Fibroblast of skin of back (primary cell): ENCODE results near the gene FITM2.

Source experiments
- DNase-seq: peaks from one replicate; pipeline ENCODE4 v3.0.0-alpha.2; 2013

Gene FITM2

DNA sequence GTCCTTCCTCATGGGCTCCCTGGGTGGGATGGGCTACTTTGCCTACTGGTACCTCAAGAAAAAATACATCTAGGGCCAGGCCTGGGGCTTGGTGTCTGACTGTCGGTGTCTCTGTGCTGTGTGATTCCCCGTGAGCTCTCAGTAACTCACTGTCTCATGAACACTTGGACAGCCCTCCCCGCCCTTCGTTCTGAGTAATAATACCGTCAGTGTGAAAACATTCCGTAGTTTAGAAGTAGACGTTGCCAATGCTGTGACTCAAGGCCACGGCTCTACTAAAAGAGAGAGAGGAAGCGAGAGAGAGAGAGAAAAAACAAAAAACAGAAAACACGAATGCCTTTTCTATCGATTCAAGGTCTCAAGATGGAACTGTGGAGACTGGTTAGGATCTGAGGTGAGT is 31.8 kb downstream of the FITM2 start:
- peak; percentile 84 for DNase-seq

DNA sequence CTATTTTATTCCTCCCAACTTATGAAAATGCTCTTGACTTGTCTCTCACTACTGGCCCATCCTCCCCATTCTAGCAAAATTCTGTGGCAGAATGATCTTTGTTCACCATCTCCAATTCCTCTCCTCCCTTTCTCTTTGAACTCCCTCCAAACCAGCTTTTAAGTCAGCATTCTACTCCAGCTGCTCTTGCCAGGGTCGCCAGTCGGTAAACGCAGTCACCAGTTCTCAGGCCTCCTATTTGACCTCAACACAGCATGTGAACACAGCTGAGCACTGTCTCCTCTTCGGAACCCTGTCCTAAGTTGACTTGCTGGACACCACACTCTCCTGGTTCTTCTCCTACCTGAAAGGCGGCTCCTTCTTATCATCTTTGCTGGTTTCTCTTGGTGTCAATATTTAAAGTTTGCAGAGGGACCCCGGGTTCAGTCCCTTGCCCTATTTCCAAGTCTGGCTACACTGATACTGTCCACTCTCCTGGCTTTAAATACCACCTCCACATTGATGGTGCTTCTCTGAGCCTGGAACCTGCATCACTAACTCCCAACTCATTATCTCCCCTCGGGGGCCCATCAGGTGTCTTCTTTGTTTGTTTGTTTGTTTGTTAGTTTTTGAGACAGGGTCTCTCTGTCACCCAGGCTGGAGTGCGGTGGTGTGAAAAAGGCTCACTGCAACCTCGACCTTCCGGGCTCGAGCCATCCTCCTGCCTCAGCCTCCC is 36.5 kb downstream of the FITM2 start:
- no peak for DNase-seq

DNA sequence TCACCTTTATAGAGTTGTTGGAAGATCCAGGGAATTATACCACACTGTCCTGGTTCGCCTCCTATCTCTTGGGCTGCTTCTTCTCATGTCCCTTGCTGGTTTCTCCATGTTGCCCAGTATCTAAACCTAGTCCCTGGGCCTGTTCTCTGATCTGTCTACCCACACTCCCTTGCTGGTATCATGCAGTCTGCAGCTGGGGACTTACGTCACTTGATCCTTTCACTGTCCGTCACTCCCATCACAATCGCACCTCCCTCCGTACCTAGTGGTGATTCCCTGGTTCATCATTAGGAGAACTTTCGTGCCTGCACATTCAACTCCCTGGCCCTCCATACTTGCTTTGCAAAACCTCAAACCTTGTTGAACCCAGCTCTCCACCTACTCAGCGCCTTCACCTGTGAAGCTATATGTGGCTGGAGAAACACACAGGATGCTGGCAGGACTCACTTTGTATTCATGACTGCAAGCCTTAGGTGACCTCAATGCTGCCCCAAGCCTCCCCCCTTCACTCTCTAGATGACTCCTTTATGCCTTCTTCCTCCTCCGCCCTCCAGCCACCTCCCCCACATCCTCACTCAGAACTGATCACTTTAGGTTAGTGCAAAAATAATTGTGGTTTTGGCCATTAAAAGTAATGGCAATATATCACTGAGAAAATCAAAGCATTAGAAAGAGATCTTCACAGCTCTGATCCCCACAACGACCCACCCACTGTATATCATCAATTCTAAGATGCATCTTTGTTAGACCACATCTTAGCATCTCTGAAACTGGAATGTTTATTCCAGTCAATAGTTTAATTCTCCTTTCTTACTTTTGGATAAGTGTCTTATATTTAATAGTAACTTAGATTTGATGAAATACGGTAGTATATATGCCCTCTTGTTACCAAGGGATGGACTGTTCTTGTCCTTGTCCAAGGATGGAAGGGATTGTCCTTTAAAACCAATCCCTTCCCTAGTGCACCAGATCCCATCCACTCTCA is 37.5 kb downstream of the FITM2 start:
- DNase-seq, result no peak

DNA sequence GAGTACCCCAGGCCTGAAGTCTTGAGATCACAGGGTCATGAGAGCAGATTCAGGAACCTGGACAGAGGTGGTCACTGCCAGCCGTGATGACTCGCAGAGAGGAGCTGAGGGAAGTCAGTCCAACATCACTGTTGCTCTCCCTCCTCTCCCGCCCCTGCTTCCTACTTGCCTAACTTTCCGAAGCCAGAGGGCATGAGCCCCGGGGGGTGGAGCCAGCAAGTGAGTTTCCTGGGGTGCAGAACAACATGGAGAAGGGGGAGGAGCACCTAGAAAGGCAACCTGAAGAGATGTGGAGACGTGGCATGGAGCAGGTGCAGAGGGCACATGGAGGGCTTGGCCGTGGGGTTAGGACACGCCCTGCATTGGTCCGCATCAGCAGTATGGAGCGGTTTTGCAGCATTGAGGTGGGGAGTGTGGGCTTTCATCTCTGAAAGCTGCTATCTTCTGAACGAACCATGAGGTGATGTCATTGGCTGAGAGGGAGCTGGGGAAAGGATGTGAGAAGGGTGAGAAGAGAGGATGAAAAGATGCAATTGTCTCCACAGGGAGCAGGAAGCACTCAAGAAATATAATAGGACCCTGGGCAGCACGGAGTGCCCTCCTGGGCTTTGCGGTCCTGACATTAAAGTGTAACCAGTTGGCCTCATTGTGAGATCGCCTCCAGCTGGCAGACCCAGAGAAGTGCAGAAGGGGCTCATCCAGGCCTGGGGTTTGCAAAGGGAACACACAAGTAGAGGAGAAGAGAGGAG is 38.9 kb downstream of the FITM2 start:
- DNase-seq, result no peak

DNA sequence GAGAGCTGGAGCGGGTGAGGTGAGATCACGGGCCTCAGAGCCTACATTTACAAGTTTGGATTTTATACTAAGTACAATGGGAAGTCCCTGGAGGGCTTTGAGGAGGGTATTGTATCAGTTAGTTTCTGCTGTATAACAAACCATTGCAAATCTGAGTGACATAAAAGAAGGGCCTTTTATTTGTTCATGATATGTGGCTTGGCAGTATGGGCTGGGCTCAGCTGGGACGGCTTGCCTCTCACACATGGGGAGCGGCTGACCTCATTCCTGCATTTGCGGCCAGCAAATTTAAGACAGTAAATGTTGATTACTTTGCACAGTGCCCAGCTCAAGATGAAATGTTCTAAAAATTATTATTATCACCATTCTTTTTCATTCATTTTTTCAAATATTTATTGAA is 42.2 kb downstream of the FITM2 start:
- DNase-seq, result no peak

DNA sequence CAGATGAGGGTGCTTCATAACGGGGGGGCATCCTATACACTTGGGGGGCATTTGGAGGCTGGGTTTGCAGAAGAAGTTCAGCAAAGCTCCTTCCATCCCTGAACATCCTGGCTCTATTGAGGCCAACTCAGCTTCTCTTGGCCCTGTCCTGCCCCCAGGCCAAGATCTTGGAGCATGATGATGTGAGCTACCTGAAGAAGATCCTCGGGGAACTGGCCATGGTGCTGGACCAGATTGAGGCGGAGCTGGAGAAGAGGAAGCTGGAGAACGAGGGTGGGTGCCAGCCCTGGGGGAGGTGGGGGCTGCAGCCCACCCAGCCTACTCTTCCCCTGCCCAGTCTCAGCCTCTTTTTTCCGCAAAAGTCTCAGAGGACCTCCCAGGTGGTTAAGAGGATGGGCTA is 46.7 kb downstream of the FITM2 start:
- DNase-seq, result no peak

DNA sequence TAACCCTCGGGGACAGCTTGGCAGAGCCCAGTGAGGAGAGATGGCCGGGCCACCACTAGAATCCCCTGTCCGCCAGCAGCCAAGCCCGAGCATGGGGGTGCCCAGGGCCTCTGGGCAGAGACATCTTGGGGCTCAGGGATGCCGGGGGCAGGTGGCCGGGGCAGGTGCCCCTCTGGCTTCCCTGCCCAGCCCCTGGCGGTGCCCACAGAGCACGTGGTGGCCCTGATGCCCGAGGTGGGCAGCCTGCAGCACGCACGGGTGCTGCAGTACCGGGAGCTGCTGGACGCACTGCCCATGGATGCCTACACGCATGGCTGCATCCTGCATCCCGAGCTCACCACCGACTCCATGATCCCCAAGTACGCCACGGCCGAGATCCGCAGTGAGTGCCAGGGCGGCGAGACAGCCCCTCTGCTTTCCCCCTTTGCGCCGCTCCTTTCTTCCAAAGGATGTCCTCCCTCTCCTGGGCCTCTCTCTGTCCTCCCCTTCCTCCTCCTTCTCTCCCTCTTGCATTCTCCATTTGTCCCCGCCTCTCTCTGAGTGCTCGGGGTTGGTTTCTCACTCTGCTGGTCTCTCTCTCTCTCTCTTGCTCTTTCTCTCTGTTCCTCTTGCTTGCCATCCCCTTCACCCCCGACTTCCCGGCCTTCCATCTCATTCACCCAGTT is 52.6 kb downstream of the FITM2 start:
- no peak for DNase-seq

DNA sequence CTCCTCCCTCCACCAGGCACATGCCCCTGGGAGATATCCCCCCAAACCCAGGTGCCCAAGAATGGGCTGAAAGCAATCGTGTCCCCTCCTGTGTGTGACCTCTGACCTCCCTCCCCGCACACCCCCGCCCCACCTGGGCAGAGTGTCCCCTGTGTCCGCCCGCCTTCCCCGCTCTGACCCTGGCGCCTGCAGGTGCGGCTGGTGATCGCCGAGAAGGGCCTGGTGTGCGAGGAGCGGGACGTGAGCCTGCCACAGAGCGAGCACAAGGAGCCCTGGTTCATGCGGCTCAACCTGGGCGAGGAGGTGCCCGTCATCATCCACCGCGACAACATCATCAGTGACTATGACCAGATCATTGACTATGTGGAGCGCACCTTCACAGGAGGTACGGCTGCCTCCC is 54.0 kb downstream of the FITM2 start:
- no peak for DNase-seq

DNA sequence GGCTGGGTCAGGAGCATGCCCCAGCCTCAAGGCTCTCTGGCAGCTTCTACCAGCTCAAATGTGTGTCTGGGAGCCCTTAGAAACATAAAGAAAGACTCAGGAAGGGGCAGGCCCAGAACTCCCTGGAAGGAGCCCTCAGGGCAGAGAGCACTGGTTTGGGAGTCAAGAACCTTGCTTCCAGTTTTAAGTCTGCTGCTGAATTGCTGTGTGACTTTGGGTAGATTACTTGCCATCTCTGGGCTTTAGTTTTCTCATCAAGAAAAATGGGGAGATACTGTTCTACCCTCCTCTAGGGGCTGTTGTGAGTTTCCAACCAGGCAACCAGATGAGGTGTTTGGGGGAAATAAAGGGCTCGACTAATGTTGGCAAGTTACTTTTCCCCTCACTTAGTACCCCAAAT is 55.1 kb downstream of the FITM2 start:
- no peak for DNase-seq

DNA sequence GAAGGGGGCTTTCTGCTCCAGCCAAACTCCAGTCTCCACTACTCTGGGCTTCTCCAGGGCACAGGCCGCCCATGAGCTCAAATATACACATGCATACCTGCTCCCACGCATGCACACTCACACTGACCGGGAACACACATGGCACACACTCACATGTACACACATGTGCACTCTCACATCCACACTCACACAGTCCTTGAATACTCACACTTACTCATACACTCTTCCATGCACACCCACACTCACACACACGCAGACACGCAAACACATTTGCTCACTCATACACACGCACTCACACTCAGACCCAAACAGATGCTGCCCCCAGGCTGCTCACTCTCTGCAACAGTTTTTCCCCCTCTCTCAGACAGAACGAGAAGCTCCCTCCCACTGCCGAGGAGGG is 56.9 kb downstream of the FITM2 start:
- DNase-seq, result no peak

DNA sequence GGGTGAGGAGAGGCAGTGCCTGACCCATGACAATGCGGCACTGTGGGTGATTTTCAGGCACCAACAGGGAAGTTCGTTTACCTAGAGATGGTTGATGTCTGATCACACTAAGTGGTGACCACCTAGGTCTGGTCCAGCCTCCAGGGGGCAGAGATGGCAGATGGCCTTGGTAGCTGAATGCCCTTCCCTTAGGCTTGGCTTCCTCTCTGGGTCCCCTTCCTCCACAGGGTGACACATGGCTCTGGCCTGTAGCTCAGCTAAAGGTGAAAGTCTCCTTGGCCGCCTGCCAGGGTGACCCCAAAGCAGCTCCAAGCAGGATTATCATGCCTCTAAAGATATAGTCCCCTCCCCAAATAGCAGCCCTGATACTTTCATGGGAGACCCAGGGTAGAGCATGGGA is 57.5 kb downstream of the FITM2 start:
- DNase-seq, result no peak
